Astrocyte of the cerebellum (primary cell): ENCODE data around the gene SH3TC1.

Source experiments
- DNase-seq: peaks from one replicate; pipeline ENCODE4 v3.0.0-alpha.2; 2011; ENCODE audit warnings: low read depth
- H3K4me3 ChIP-seq: 2 replicates; pipeline ENCODE4 v1.5.1; 2011; ENCODE audit warnings: mild to moderate bottlenecking, low read depth, low read length, moderate library complexity
- in situ Hi-C: cut with HindIII; loops from 2 replicates; pipeline ENCODE4 v1.10.0; 2017; ENCODE audit warnings: low sequenced_read_pairs
- TF ChIP-seq, protein P1 (sequence below): IDR thresholded peaks from 2 replicates; pipeline ENCODE4 v1.5.1; 2012; ENCODE audit warnings: low read length, low read depth, moderate library complexity, mild to moderate bottlenecking; ENCODE audit errors: missing control alignments

The SH3TC1 gene

DNA sequence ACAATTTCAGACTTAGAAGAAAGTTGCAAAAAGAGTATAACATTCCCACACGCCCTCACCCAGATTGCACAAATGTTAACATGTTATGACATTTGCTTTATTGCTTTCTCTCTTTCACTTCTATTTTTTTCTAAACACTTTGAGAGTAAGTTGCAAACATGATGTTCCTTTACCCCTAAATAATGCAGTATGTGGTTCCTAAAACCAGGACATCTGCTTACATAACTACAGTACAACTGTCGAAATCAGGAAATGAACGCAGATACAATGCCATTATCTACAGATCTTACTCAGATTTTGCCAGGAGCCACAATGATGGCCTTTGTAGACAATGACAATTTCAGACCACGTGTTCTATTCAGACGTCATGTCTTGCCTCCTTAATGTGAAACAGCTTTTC lies 22.4 kb downstream of the SH3TC1 start:
- DNase-seq: no peak
- no peak overlapping the region for H3K4me3 ChIP-seq
- in situ Hi-C loops: loop anchor here (5.0 kb wide), 1 partner anchor 54 kb away; no protein-coding TSS in a partner anchor
- TF ChIP-seq, protein P1, sequence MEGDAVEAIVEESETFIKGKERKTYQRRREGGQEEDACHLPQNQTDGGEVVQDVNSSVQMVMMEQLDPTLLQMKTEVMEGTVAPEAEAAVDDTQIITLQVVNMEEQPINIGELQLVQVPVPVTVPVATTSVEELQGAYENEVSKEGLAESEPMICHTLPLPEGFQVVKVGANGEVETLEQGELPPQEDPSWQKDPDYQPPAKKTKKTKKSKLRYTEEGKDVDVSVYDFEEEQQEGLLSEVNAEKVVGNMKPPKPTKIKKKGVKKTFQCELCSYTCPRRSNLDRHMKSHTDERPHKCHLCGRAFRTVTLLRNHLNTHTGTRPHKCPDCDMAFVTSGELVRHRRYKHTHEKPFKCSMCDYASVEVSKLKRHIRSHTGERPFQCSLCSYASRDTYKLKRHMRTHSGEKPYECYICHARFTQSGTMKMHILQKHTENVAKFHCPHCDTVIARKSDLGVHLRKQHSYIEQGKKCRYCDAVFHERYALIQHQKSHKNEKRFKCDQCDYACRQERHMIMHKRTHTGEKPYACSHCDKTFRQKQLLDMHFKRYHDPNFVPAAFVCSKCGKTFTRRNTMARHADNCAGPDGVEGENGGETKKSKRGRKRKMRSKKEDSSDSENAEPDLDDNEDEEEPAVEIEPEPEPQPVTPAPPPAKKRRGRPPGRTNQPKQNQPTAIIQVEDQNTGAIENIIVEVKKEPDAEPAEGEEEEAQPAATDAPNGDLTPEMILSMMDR: no peak

DNA sequence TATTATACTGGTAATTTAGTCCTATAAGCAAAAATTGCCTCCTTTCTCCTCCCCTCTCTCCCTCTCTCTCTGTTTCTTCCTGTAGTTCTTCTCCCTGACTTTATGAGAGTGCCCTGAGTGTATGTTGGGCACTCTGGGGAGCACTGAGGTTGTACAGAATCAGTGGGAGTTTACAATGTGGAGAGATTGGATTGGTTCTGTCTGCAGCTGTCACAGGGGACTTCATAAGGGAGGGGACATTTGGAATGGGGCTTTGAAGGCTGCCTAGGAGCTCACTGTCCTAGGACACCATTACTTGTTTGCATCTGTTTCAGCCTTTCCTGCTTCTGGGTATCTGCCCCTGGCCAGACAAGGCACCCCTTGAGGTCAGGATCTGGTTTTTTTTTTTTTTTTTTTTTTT lies 22.9 kb downstream of the SH3TC1 start:
- no peak overlapping the region for H3K4me3 ChIP-seq
- DNase-seq: no peak
- TF ChIP-seq, protein P1: no peak
- in situ Hi-C loops: loop anchor here (5.0 kb wide), 1 partner anchor 55 kb away; no protein-coding TSS in a partner anchor

DNA sequence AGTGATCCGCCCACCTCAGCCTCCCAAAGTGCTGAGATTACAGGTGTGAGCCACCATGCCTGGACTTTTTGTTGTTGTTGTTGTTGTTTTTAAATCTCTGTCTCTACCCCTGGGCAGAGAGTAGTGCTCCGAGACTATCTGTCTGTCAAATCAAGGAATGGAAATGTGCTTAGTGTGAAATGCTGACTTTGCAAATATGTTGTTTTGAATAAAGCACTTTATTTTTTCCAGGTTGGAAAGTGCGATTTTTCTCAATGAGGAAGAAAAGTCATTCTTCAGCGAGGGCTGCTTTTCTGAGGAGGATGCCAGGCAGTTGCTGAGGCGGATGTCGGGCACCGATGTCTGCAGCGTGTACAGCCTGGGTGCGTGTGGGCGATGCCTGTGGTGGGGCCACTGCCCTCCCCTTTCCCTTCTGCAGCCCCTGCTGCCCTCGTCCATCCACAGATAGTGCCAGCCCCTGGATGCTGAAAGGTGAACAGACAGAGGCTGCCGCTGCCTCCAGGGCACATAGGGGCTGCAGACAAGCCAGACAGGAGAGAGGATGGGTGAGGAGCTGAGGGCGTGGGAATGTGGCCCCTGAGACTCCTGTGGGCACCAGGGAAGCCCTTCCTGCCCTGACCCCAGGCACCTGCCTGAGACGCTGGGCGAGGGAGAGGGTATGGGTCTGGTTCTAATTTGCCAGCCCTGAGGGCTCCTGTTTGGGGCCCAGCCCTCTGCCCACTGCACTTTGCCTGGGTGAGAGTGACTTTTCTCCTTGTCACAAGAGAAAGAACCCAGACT lies 23.7 kb downstream of the SH3TC1 start:
- TF ChIP-seq, protein P1: no peak
- no peak for DNase-seq
- in situ Hi-C loops: loop anchor here (5.0 kb wide), 1 partner anchor 55 kb away; no protein-coding TSS in a partner anchor
- no peak overlapping the region for H3K4me3 ChIP-seq

DNA sequence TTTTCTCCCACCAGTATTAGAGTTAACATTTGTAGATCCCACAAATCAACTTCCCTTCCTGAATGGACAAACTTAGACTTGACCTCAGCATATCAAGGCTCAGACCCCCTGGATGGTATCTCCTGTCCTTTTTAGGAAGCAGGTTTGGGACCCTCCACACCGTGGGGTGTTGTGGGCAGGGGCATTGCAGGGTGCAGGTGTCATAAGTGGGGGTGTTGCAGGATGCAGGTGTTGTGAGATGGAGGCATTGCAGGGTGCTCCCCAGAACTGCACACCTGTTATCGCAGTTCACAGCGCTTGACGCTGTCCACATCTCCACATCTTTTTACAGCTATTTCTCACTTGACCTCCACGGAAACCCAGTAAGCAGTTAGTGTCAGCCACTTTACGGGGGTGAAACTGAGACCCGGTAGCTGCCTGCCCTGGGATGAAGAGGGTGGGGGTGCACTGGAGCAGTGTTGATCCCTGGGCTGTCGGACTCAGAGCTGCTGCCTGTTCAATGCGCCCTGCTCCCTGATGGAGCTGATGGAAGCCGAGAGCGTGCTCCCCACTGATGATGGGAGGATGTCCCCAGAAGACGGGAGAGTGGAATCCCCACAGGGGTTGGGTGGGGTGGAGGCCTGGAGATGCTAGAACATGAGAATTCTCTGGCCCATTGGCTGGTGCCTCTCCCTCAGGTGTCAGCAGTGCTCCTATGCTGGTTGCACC lies 25.3 kb downstream of the SH3TC1 start:
- no peak overlapping the region for H3K4me3 ChIP-seq
- in situ Hi-C loops: loop anchor here (5.0 kb wide), 1 partner anchor 57 kb away; no protein-coding TSS in a partner anchor
- TF ChIP-seq, protein P1: no peak
- no peak for DNase-seq

DNA sequence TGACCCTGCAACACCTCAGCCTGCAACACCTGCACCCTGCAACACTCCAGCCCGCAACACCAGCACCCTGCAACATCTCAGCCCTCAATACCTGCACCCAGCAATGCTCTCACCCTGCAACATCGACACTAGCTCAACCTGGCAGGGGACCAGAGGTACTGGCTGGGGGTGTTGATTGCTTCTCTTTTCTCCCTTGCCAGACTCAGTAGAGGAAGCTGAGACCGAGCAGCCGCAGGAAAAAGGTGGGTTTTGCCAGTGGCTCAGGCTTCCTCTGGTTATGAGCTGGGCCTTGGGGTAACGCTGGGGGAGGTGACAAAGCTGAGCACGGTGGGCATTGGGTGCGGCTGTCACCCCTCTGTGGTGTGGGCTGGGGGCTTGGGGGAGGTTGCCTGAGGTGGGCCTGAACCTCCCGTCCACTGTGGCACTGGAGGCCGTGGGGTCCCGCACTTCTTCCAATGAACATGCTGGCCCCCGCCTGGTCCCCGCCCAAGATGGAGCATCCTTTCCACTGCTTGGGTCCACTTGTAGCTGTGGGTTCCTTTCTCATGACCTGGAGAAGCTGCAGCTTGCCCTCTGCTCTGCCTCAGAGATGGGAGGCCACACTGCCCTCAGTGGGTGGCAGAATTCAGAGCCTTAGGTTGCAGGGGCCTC lies 26.0 kb downstream of the SH3TC1 start:
- TF ChIP-seq, protein P1: no peak
- DNase-seq: no peak
- H3K4me3 ChIP-seq: no peak overlapping the region
- in situ Hi-C loops: loop anchor here (5.0 kb wide), 1 partner anchor 58 kb away; no protein-coding TSS in a partner anchor

DNA sequence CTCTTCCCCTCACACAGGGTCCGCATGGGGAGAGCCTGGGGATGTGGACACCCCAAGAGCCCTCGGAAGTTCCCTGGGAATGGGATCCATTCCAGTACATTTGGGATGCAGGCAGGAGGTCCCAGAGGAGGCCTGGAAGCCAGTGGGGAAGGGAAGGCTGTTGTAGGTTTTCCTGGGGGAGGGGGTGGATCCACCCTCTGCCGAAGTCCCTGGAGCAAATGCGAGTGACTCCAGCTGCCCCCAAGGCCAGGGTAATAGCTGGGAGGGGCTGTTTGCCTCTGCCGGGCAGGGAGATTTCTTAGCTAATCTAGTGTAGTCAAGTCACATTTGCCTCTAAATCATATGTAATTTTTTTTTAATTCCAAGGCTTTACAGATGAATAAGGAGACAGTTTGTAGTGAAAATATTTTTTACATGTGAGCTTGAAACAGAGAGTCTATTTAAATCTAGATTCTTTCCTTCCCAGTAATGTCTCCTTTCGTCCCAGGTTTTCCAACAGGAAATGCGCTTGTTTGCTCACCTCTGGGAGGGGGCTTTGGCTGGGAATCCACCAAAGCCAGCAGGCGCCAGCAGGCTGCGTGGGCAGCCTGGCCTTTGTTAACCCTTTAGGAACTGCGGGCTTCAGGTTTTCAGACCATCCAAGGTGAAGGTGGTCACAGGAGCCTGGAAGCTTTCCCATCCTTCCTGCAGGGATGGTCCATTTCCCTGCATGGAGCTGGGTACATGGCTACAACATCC lies 26.8 kb downstream of the SH3TC1 start:
- DNase-seq: no peak
- TF ChIP-seq, protein P1: no peak
- no peak overlapping the region for H3K4me3 ChIP-seq
- in situ Hi-C loops: no loop called here
